ENCODE data around the gene CCT2.

Gene CCT2

GRCh38 chr12:69616025-69616424 lies 30.8 kb downstream of the CCT2 start:
- no peak overlapping the region for H3K4me3 ChIP-seq (ENCODE audit: low read length)
- no peaks in the 10 kb centered on the region for H3K36me3 ChIP-seq (ENCODE audit: insufficient read depth, low read length)
- no peak overlapping the region for H3K9ac ChIP-seq (ENCODE audit: low read depth, low read length)
- no peaks in the 10 kb centered on the region for H3K4me1 ChIP-seq (ENCODE audit: control insufficient read depth, insufficient read depth, low read length)
- no peak overlapping the region for H3K4me2 ChIP-seq (ENCODE audit: low read length)
- no peaks in the 10 kb centered on the region for H3K9me3 ChIP-seq (replicated peaks; ENCODE audit: low read length)
- peaks cover 24% of the 10 kb centered on the region for H3K27me3 ChIP-seq (ENCODE audit: control insufficient read depth, insufficient read depth, low read length)

DNA sequence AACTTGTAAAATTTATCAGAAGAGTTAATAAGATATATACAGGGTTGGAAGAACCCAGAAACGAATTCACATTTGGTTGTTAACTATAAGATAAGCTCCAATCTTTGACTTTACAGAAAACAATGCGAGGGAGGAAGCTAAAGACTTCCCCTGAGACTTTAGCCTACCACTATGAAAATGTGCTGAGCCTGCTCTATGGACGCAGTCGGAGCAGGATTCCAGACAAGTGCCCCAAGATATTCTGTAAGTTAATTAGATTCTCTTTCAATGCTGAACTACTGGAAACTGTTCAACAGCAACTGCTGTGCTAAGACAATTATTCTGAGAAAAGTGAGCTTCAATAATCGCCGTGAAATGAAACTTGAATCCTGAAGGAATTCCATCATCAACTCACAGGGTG lies 33.8 kb downstream of the CCT2 start:
- no peak overlapping the region for H3K9ac ChIP-seq (ENCODE audit: low read depth, low read length)
- no peak overlapping the region for H3K4me2 ChIP-seq (ENCODE audit: low read length)
- peaks cover 14% of the 10 kb centered on the region for H3K27me3 ChIP-seq (ENCODE audit: control insufficient read depth, insufficient read depth, low read length)
- H3K4me1 ChIP-seq (ENCODE audit: control insufficient read depth, insufficient read depth, low read length): no peaks in the 10 kb centered on the region
- H3K9me3 ChIP-seq (replicated peaks; ENCODE audit: low read length): no peaks in the 10 kb centered on the region
- no peak overlapping the region for H3K4me3 ChIP-seq (ENCODE audit: low read length)
- no peaks in the 10 kb centered on the region for H3K36me3 ChIP-seq (ENCODE audit: insufficient read depth, low read length)

- Histone ChIP-seq H3K9ac (ENCODE audit: low read depth, low read length) (no peak overlapping the region), H3K27me3 (ENCODE audit: control insufficient read depth, insufficient read depth, low read length) (peaks cover 14% of the 10 kb centered on the region)
Measured at GRCh38 chr12:69620077-69620476, 34.8 kb downstream of the CCT2 start.

GRCh38 chr12:69620921-69621320 lies 35.7 kb downstream of the CCT2 start:
- Histone ChIP-seq H3K27me3 (ENCODE audit: control insufficient read depth, insufficient read depth, low read length) (peaks cover 14% of the 10 kb centered on the region), H3K4me2 (ENCODE audit: low read length) (no peak overlapping the region), H3K9ac (ENCODE audit: low read depth, low read length) (no peak overlapping the region), H3K36me3 (ENCODE audit: insufficient read depth, low read length) (no peaks in the 10 kb centered on the region), H3K4me1 (ENCODE audit: control insufficient read depth, insufficient read depth, low read length) (no peaks in the 10 kb centered on the region), H3K4me3 (ENCODE audit: low read length) (no peak overlapping the region), H3K9me3 (replicated peaks; ENCODE audit: low read length) (no peaks in the 10 kb centered on the region)

More at GRCh38 chr12:69620077-69620476, 34.8 kb downstream of the CCT2 start:
- Histone ChIP-seq H3K4me1 (ENCODE audit: control insufficient read depth, insufficient read depth, low read length) (no peaks in the 10 kb centered on the region), H3K36me3 (ENCODE audit: insufficient read depth, low read length) (no peaks in the 10 kb centered on the region), H3K4me3 (ENCODE audit: low read length) (no peak overlapping the region), H3K9me3 (replicated peaks; ENCODE audit: low read length) (no peaks in the 10 kb centered on the region), H3K4me2 (ENCODE audit: low read length) (no peak overlapping the region)

DNA sequence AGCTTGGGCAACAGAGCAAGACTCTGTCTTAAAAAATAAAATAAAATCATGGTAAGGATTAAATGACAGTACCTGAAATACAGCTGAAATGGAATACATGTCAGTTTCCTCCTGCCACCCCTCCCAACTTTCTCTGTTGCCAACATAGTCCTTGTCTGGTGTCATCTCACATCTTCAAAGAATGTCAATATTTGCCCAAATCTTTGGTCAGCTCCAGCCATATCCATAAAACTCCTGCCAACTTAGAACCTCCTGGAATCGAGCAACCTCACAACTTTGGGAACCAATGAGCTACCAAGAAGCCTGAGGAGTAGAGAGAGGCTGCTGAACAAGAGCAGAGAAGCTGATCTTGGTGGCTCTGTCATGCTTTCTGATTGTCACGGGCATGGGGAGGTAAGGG lies 36.3 kb downstream of the CCT2 start:
- Histone ChIP-seq H3K27me3 (ENCODE audit: control insufficient read depth, insufficient read depth, low read length) (peaks cover 17% of the 10 kb centered on the region), H3K9ac (ENCODE audit: low read depth, low read length) (no peak overlapping the region), H3K9me3 (replicated peaks; ENCODE audit: low read length) (no peaks in the 10 kb centered on the region), H3K4me2 (ENCODE audit: low read length) (no peak overlapping the region), H3K4me3 (ENCODE audit: low read length) (no peak overlapping the region), H3K36me3 (ENCODE audit: insufficient read depth, low read length) (no peaks in the 10 kb centered on the region), H3K4me1 (ENCODE audit: control insufficient read depth, insufficient read depth, low read length) (no peaks in the 10 kb centered on the region)

DNA sequence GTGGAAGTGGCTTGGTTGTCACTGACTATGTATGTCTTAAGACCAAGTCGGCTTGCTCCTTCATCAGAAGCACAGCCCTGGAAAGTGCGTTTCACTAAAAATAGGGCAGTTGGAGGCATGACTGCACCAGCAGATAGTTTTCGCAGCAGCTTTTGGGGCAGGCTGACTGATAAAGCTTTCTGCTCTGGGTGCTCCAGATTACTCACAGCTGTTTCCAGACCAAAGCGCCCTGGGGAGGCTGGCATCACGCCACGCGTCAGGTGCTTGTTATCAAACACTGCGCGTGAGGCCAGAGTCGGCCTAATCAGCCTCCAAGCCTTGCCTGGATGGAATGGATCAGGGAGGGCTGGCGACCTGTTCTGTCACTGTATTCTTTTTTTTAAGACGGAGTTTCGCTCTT lies 38.7 kb downstream of the CCT2 start:
- Histone ChIP-seq H3K9ac (ENCODE audit: low read depth, low read length) (no peak overlapping the region), H3K4me1 (ENCODE audit: control insufficient read depth, insufficient read depth, low read length) (no peaks in the 10 kb centered on the region), H3K27me3 (ENCODE audit: control insufficient read depth, insufficient read depth, low read length) (peaks cover 11% of the 10 kb centered on the region), H3K9me3 (replicated peaks; ENCODE audit: low read length) (no peaks in the 10 kb centered on the region), H3K4me3 (ENCODE audit: low read length) (no peak overlapping the region), H3K36me3 (ENCODE audit: insufficient read depth, low read length) (no peaks in the 10 kb centered on the region), H3K4me2 (ENCODE audit: low read length) (no peak overlapping the region)

- Histone ChIP-seq H3K4me1 (ENCODE audit: control insufficient read depth, insufficient read depth, low read length) (no peaks in the 10 kb centered on the region), H3K4me3 (ENCODE audit: low read length) (no peak overlapping the region), H3K4me2 (ENCODE audit: low read length) (no peak overlapping the region), H3K27me3 (ENCODE audit: control insufficient read depth, insufficient read depth, low read length) (peaks cover 11% of the 10 kb centered on the region), H3K9ac (ENCODE audit: low read depth, low read length) (no peak overlapping the region), H3K36me3 (ENCODE audit: insufficient read depth, low read length) (no peaks in the 10 kb centered on the region), H3K9me3 (replicated peaks; ENCODE audit: low read length) (no peaks in the 10 kb centered on the region)
Measured at GRCh38 chr12:69627501-69627900, 42.2 kb downstream of the CCT2 start.

- Histone ChIP-seq H3K4me3 (ENCODE audit: low read length) (no peak overlapping the region), H3K4me1 (ENCODE audit: control insufficient read depth, insufficient read depth, low read length) (no peaks in the 10 kb centered on the region), H3K4me2 (ENCODE audit: low read length) (no peak overlapping the region), H3K9me3 (replicated peaks; ENCODE audit: low read length) (no peaks in the 10 kb centered on the region), H3K27me3 (ENCODE audit: control insufficient read depth, insufficient read depth, low read length) (peaks cover 7% of the 10 kb centered on the region), H3K9ac (ENCODE audit: low read depth, low read length) (no peak overlapping the region), H3K36me3 (ENCODE audit: insufficient read depth, low read length) (no peaks in the 10 kb centered on the region)
Measured at GRCh38 chr12:69630191-69630590, 44.9 kb downstream of the CCT2 start.

DNA sequence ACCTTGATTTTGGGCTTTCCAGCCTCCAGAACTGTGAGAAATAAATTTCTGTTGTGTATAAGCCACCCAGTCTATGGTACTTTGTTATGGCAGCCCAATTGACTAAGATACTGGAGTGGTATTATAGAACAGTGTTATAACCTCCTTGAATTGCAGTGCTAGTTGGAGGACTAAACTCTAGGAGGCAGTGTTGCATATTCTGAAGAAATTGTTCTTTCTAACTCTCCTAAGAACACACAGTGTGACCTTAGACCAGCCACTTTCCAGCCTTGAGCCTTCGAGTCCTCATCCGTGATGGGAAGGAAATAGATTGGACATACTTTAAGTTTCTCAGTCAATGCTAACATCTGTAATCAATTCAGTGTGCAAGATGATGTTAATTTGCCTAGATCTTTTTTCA lies 47.8 kb downstream of the CCT2 start:
- no peak overlapping the region for H3K4me2 ChIP-seq (ENCODE audit: low read length)

GRCh38 chr12:69639400-69640016 lies 54.2 kb downstream of the CCT2 start:
- no peaks in the 10 kb centered on the region for H3K36me3 ChIP-seq (ENCODE audit: insufficient read depth, low read length)
- H3K4me1 ChIP-seq (ENCODE audit: control insufficient read depth, insufficient read depth, low read length): no peaks in the 10 kb centered on the region
- H3K27me3 ChIP-seq (ENCODE audit: control insufficient read depth, insufficient read depth, low read length): no peaks in the 10 kb centered on the region
- H3K4me3 ChIP-seq (ENCODE audit: low read length): no peak overlapping the region
- H3K9ac ChIP-seq (ENCODE audit: low read depth, low read length): no peak overlapping the region
- H3K4me2 ChIP-seq (ENCODE audit: low read length): no peak overlapping the region
- H3K9me3 ChIP-seq (replicated peaks; ENCODE audit: low read length): no peaks in the 10 kb centered on the region

More for the DNA sequence above, 47.8 kb downstream of the CCT2 start:
- no peak overlapping the region for H3K9ac ChIP-seq (ENCODE audit: low read depth, low read length)
- no peaks in the 10 kb centered on the region for H3K36me3 ChIP-seq (ENCODE audit: insufficient read depth, low read length)
- no peaks in the 10 kb centered on the region for H3K9me3 ChIP-seq (replicated peaks; ENCODE audit: low read length)
- H3K4me1 ChIP-seq (ENCODE audit: control insufficient read depth, insufficient read depth, low read length): no peaks in the 10 kb centered on the region
- H3K27me3 ChIP-seq (ENCODE audit: control insufficient read depth, insufficient read depth, low read length): peaks cover 2% of the 10 kb centered on the region
- H3K4me3 ChIP-seq (ENCODE audit: low read length): no peak overlapping the region

- Histone ChIP-seq H3K27me3 (ENCODE audit: control insufficient read depth, insufficient read depth, low read length) (no peaks in the 10 kb centered on the region), H3K4me3 (ENCODE audit: low read length) (no peak overlapping the region), H3K9ac (ENCODE audit: low read depth, low read length) (no peak overlapping the region), H3K4me2 (ENCODE audit: low read length) (no peak overlapping the region), H3K9me3 (replicated peaks; ENCODE audit: low read length) (no peaks in the 10 kb centered on the region), H3K36me3 (ENCODE audit: insufficient read depth, low read length) (no peaks in the 10 kb centered on the region), H3K4me1 (ENCODE audit: control insufficient read depth, insufficient read depth, low read length) (peaks cover 3% of the 10 kb centered on the region)
Measured at GRCh38 chr12:69641546-69641945, 56.3 kb downstream of the CCT2 start.

- Histone ChIP-seq H3K36me3 (ENCODE audit: insufficient read depth, low read length) (no peaks in the 10 kb centered on the region), H3K27me3 (ENCODE audit: control insufficient read depth, insufficient read depth, low read length) (no peaks in the 10 kb centered on the region), H3K4me1 (ENCODE audit: control insufficient read depth, insufficient read depth, low read length) (peaks cover 3% of the 10 kb centered on the region), H3K4me2 (ENCODE audit: low read length) (no peak overlapping the region), H3K9ac (ENCODE audit: low read depth, low read length) (no peak overlapping the region), H3K9me3 (replicated peaks; ENCODE audit: low read length) (no peaks in the 10 kb centered on the region), H3K4me3 (ENCODE audit: low read length) (no peak overlapping the region)
Measured at GRCh38 chr12:69642531-69642930, 57.3 kb downstream of the CCT2 start.
